Right atrium auricular region (tissue), 2 donors: ENCODE measurements around the gene ADARB1. TPM values are rescaled to one million over a fixed set of nuclear protein-coding genes. Genes with fewer than 3 reads are reported as not detected.

Experiments used
- DNase-seq: peaks from one replicate; pipeline ENCODE4 v3.0.0-alpha.2; 2019; ENCODE audit warnings: low spot score
- H3K27ac ChIP-seq, 2 donors: fragments of 200-600 bp; sonication (generic); 1 replicate in 1 of 2; 2 replicates in 1 of 2; pipeline ENCODE4 v1.5.1; 2016 to 2019
- H3K27me3 ChIP-seq, 2 donors: fragments of 200-600 bp; sonication (generic); one replicate each; pipeline versions ENCODE4 v1.5.1 to v1.6.0; 2017 to 2019
- H3K36me3 ChIP-seq: fragments of 200-600 bp; sonication (generic); one replicate; pipeline ENCODE4 v1.5.1; 2016
- H3K4me1 ChIP-seq, 2 donors: fragments of 200-600 bp; sonication (generic); one replicate each; pipeline versions ENCODE4 v1.5.1 to v1.6.0; 2017 to 2019
- H3K4me3 ChIP-seq, 2 donors: fragments of 200-600 bp; sonication (generic); 1 replicate in 1 of 2; 2 replicates in 1 of 2; pipeline ENCODE4 v1.5.1; 2017 to 2019; ENCODE audit warnings: mild to moderate bottlenecking in 1 of 2, moderate library complexity in 1 of 2
- H3K9me3 ChIP-seq, 2 donors: fragments of 200-600 bp; sonication (generic); one replicate each; pipeline ENCODE4 v1.5.1; 2019
- CTCF ChIP-seq, 2 donors: fragments of 200-600 bp; sonication (generic); IDR thresholded peaks; one replicate each; pipeline ENCODE4 v1.5.1; 2019; ENCODE audit warnings: antibody characterized with exemption in 2 of 2
- total RNA-seq, 2 donors: library from RNA; depleted of rRNA; stranded (reverse); fragments of >200 nt; gene quantifications; one replicate each; pipeline ENCODE4 v1.1.0, GENCODE V29; 2016

The ADARB1 gene
- total RNA-seq, 2 donors from 2014 or later, result 7.5 to 10.5 TPM

- H3K4me1 ChIP-seq, result peaks cover 0 to 41% of the 10 kb centered on the region in 2 donors
Measured at GRCh38 chr21:45037986-45038385, 36.4 kb upstream of the ADARB1 start.

GRCh38 chr21:45039317-45040156, 34.8 kb upstream of the ADARB1 start:
- peaks cover 0 to 25% of the 10 kb centered on the region in 2 donors for H3K4me1 ChIP-seq
- no peak for TF ChIP-seq CTCF (IDR thresholded peaks at IDR 0.05)
- no peak overlapping the region for H3K27ac ChIP-seq
- H3K27me3 ChIP-seq, result no peaks in the 10 kb centered on the region
- no peak for DNase-seq
- H3K9me3 ChIP-seq, result peaks cover 0 to 12% of the 10 kb centered on the region in 2 donors
- no peak overlapping the region for H3K4me3 ChIP-seq
- H3K36me3 ChIP-seq, result no peaks in the 10 kb centered on the region

More at GRCh38 chr21:45037986-45038385, 36.4 kb upstream of the ADARB1 start:
- no peaks in the 10 kb centered on the region for H3K27me3 ChIP-seq
- DNase-seq, result no peak
- H3K9me3 ChIP-seq, result peaks cover 0 to 12% of the 10 kb centered on the region in 2 donors
- H3K27ac ChIP-seq, result no peak overlapping the region
- TF ChIP-seq CTCF (IDR thresholded peaks at IDR 0.05), result no peak
- H3K36me3 ChIP-seq, result no peaks in the 10 kb centered on the region
- no peak overlapping the region for H3K4me3 ChIP-seq

- H3K36me3 ChIP-seq, result no peaks in the 10 kb centered on the region
- peaks cover 0 to 18% of the 10 kb centered on the region in 2 donors for H3K4me1 ChIP-seq
- H3K9me3 ChIP-seq, result peaks cover 0 to 12% of the 10 kb centered on the region in 2 donors
- no peak for TF ChIP-seq CTCF (IDR thresholded peaks at IDR 0.05)
- DNase-seq, result no peak
- H3K27me3 ChIP-seq, result no peaks in the 10 kb centered on the region
- H3K27ac ChIP-seq, result peak overlapping the region in 1 of 2 donors; percentile 41
- H3K4me3 ChIP-seq, result no peak overlapping the region
Measured at GRCh38 chr21:45040157-45040711, 34.1 kb upstream of the ADARB1 start.

GRCh38 chr21:45040739-45041138, 33.6 kb upstream of the ADARB1 start:
- peaks cover 0 to 17% of the 10 kb centered on the region in 2 donors for H3K4me1 ChIP-seq
- peak overlapping the region; percentile 37 to 41 for H3K27ac ChIP-seq
- H3K36me3 ChIP-seq, result no peaks in the 10 kb centered on the region
- H3K27me3 ChIP-seq, result no peaks in the 10 kb centered on the region
- TF ChIP-seq CTCF (IDR thresholded peaks at IDR 0.05), result no peak
- H3K9me3 ChIP-seq, result peaks cover 0 to 12% of the 10 kb centered on the region in 2 donors
- DNase-seq, result no peak
- no peak overlapping the region for H3K4me3 ChIP-seq

DNA sequence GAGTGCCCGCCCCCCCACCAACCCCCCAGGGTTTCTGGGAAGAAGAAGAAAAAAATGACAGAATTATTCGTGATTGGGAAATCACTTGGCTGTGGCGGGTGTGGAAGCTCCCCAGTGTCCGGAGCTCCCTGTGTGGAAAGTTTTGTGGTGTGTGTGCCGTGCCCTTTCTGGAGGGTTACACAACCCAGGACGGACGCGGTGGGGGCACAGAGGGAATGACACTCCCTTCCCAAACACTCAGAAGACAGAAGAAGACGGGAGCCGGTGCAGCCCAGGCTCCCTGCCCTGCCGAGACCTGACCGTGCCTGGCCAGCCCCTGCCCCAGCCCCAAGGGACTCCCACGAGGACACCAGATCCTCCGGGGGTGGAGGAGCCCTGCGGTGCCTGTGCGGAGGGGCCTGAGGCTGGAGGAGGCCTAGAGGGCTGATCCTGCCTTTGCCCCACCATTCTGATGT, 33.0 kb upstream of the ADARB1 start:
- H3K4me3 ChIP-seq, result no peak overlapping the region
- H3K27ac ChIP-seq, result peak overlapping the region; percentile 37 to 41
- no peaks in the 10 kb centered on the region for H3K27me3 ChIP-seq
- H3K9me3 ChIP-seq, result peaks cover 0 to 10% of the 10 kb centered on the region in 2 donors
- peaks cover 0 to 17% of the 10 kb centered on the region in 2 donors for H3K4me1 ChIP-seq
- DNase-seq, result peak; percentile 93
- H3K36me3 ChIP-seq, result no peaks in the 10 kb centered on the region
- no peak for TF ChIP-seq CTCF (IDR thresholded peaks at IDR 0.05)
